Trophoblast cell (in vitro differentiated cells and primary cell): ENCODE data around the gene MYO5B.

Source experiments
- DNase-seq, 2 donors: peaks; one replicate each; pipeline ENCODE4 v3.0.0-alpha.2; 2016
- H2AFZ ChIP-seq: 2 replicates; pipeline ENCODE4 v1.6.1; 2013; ENCODE audit warnings: low read length, moderate library complexity, mild to moderate bottlenecking; ENCODE audit not compliant: insufficient read depth, poor library complexity
- H2AK5ac ChIP-seq: 2 replicates; pipeline ENCODE4 v1.6.1; 2013; ENCODE audit warnings: mild to moderate bottlenecking, low read length
- H2BK120ac ChIP-seq: 2 replicates; pipeline ENCODE4 v1.6.1; 2013; ENCODE audit warnings: low read length, mild to moderate bottlenecking, moderate library complexity; ENCODE audit not compliant: insufficient read depth, poor library complexity
- H2BK12ac ChIP-seq: 2 replicates; pipeline ENCODE4 v1.6.1; 2013; ENCODE audit warnings: mild to moderate bottlenecking, low read length, moderate library complexity
- H2BK5ac ChIP-seq: 2 replicates; pipeline ENCODE4 v1.6.1; 2013; ENCODE audit warnings: low read length, low read depth, moderate library complexity, mild to moderate bottlenecking; ENCODE audit not compliant: poor library complexity
- H3K14ac ChIP-seq: 2 replicates; pipeline ENCODE4 v1.6.1; 2013; ENCODE audit warnings: mild to moderate bottlenecking, low read length
- H3K18ac ChIP-seq: 2 replicates; pipeline ENCODE4 v1.6.1; 2013; ENCODE audit warnings: mild to moderate bottlenecking, low read length
- H3K23ac ChIP-seq: 2 replicates; pipeline ENCODE4 v1.6.1; 2013; ENCODE audit warnings: low read length
- H3K27ac ChIP-seq: 2 replicates; pipeline ENCODE4 v1.5.1; 2013; ENCODE audit warnings: low read depth, mild to moderate bottlenecking, inconsistent platforms, low read length, moderate library complexity
- H3K27me3 ChIP-seq: 2 replicates; pipeline ENCODE4 v1.6.1; 2013; ENCODE audit warnings: inconsistent platforms, mild to moderate bottlenecking, low read length, moderate library complexity; ENCODE audit not compliant: insufficient read depth
- H3K36me3 ChIP-seq, 2 experiments: 1 replicate in 1 of 2; 2 replicates in 1 of 2; pipeline ENCODE4 v1.6.1; 2013; ENCODE audit warnings: low read length in 2 of 2, mild to moderate bottlenecking in 2 of 2, moderate library complexity in 1 of 2; ENCODE audit not compliant: insufficient read depth in 2 of 2, control insufficient read depth in 1 of 2
- H3K4ac ChIP-seq: 2 replicates; pipeline ENCODE4 v1.6.1; 2013; ENCODE audit warnings: low read depth, mild to moderate bottlenecking, low read length, moderate library complexity
- H3K4me1 ChIP-seq, 2 experiments: 1 replicate in 1 of 2; 2 replicates in 1 of 2; pipeline ENCODE4 v1.6.1; 2013; ENCODE audit warnings: low read length in 2 of 2, mild to moderate bottlenecking in 2 of 2, moderate library complexity in 1 of 2; ENCODE audit not compliant: insufficient read depth in 2 of 2, control insufficient read depth in 1 of 2
- H3K4me2 ChIP-seq: 2 replicates; pipeline ENCODE4 v1.6.1; 2013; ENCODE audit warnings: inconsistent platforms, mild to moderate bottlenecking, low read length, moderate library complexity
- H3K4me3 ChIP-seq: 2 replicates; pipeline ENCODE4 v1.5.1; 2013; ENCODE audit warnings: mild to moderate bottlenecking, low read depth, low read length, inconsistent platforms
- H3K79me1 ChIP-seq: one replicate; pipeline ENCODE4 v1.6.1; 2013; ENCODE audit warnings: low read length
- H3K79me2 ChIP-seq: 2 replicates; pipeline ENCODE4 v1.6.1; 2013; ENCODE audit warnings: low read length, mild to moderate bottlenecking; ENCODE audit not compliant: control insufficient read depth, insufficient read depth, poor library complexity
- H3K9ac ChIP-seq: 2 replicates; pipeline ENCODE4 v1.6.1; 2013; ENCODE audit warnings: mild to moderate bottlenecking, low read length
- H3K9me3 ChIP-seq: 2 replicates; pipeline ENCODE4 v1.6.1; 2013; ENCODE audit warnings: low read depth, mild to moderate bottlenecking, control low read depth, inconsistent platforms, low read length; ENCODE audit not compliant: insufficient read depth
- H4K12ac ChIP-seq: 2 replicates; pipeline ENCODE4 v1.6.1; 2013; ENCODE audit warnings: low read depth, mild to moderate bottlenecking, low read length, moderate library complexity
- H4K8ac ChIP-seq: 2 replicates; pipeline ENCODE4 v1.6.1; 2013; ENCODE audit warnings: low read depth, mild to moderate bottlenecking, low read length, moderate library complexity
- H4K91ac ChIP-seq: one replicate; pipeline ENCODE4 v1.6.1; 2013; ENCODE audit warnings: low read depth, mild to moderate bottlenecking, low read length, moderate library complexity
- WGBS: extraction: QIAGEN DNeasy Blood & Tissue Kit; methylation state at CpG from one replicate; pipeline ENCODE4 v1.1.7; 2013; ENCODE audit warnings: missing lambda C conversion rate; ENCODE audit not compliant: insufficient read length, insufficient coverage; ENCODE audit errors: extremely low coverage; 5-methylcytosine and 5-hydroxymethylcytosine counted together

Gene MYO5B

GRCh38 chr18:50207722-50208121 is 12.8 kb upstream of the MYO5B start:
- WGBS, result no CpG with 5 or more reads among the region's 1 CpG
- no peaks in the 10 kb centered on the region for H3K9me3 ChIP-seq
- no peak overlapping the region for H3K4me2 ChIP-seq

GRCh38 chr18:50203801-50204604 is 9.1 kb upstream of the MYO5B start:
- no peak overlapping the region for H2BK5ac ChIP-seq
- H3K18ac ChIP-seq, result no peak overlapping the region
- no peak overlapping the region for H3K4me3 ChIP-seq
- no peaks in the 10 kb centered on the region for H3K4me1 ChIP-seq
- no peak overlapping the region for H2AFZ ChIP-seq
- H4K8ac ChIP-seq, result no peak overlapping the region
- no peak overlapping the region for H3K4ac ChIP-seq
- H3K4me2 ChIP-seq, result peak overlapping the region; percentile 47
- H3K36me3 ChIP-seq, result no peaks in the 10 kb centered on the region
- H3K9ac ChIP-seq, result no peak overlapping the region
- WGBS, result no CpG with 5 or more reads among the region's 24 CpGs
- no peaks in the 10 kb centered on the region for H3K9me3 ChIP-seq
- peak; percentile 19 to 77 for DNase-seq
- H2BK120ac ChIP-seq, result no peak overlapping the region
- no peaks in the 10 kb centered on the region for H3K79me1 ChIP-seq
- H3K79me2 ChIP-seq, result no peaks in the 10 kb centered on the region
- no peak overlapping the region for H4K91ac ChIP-seq
- H2BK12ac ChIP-seq, result no peak overlapping the region
- no peak overlapping the region for H3K14ac ChIP-seq
- no peak overlapping the region for H3K27ac ChIP-seq
- H2AK5ac ChIP-seq, result no peak overlapping the region
- no peak overlapping the region for H4K12ac ChIP-seq
- H3K23ac ChIP-seq, result no peak overlapping the region
- H3K27me3 ChIP-seq, result no peaks in the 10 kb centered on the region

More at GRCh38 chr18:50207722-50208121, 12.8 kb upstream of the MYO5B start:
- Histone ChIP-seq H4K8ac (no peak overlapping the region), H2AFZ (no peak overlapping the region), H4K91ac (no peak overlapping the region), H2AK5ac (no peak overlapping the region), H3K9ac (no peak overlapping the region), H3K36me3 (no peaks in the 10 kb centered on the region), H2BK12ac (no peak overlapping the region), H3K4ac (no peak overlapping the region), H3K79me2 (no peaks in the 10 kb centered on the region), H3K23ac (no peak overlapping the region), H3K27ac (no peak overlapping the region), H3K79me1 (no peaks in the 10 kb centered on the region), H3K4me3 (no peak overlapping the region), H2BK5ac (no peak overlapping the region), H3K4me1 (no peaks in the 10 kb centered on the region), H2BK120ac (no peak overlapping the region), H3K27me3 (no peaks in the 10 kb centered on the region), H3K14ac (no peak overlapping the region), H3K18ac (no peak overlapping the region), H4K12ac (no peak overlapping the region)
- DNase-seq, result no peak

DNA sequence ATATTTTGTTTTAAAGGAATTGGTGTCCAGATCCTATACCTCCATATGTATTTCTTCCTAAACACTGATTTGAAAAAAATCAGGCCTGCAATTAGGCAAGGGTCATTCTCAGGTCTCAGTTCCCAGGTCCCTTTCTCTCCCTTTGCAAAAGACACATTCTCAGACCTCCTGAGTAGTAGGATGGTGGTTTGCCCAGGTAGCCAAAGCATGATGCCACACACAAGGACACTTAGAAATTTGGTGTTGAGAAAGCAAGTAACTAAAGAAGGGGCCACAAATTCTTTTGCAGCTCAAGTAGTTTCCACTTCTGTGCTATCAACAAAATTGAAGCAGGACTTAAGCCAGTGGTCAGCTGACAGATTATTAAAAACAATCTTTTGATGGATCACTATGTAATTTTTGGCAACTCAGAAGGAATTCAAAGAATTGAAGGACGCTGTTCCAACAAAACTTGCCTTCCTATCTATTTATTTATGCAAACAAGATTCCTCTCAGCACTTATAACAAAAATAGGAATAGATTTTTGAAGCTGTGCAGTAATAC is 6.6 kb upstream of the MYO5B start:
- Histone ChIP-seq H3K9me3 (no peaks in the 10 kb centered on the region), H3K18ac (no peak overlapping the region), H2AK5ac (no peak overlapping the region), H3K4ac (no peak overlapping the region), H3K79me1 (no peaks in the 10 kb centered on the region), H2BK5ac (no peak overlapping the region), H3K27ac (no peak overlapping the region), H3K79me2 (no peaks in the 10 kb centered on the region), H3K4me3 (no peak overlapping the region), H4K12ac (no peak overlapping the region), H3K4me1 (no peaks in the 10 kb centered on the region), H4K8ac (no peak overlapping the region), H2AFZ (no peak overlapping the region), H2BK12ac (no peak overlapping the region), H3K14ac (no peak overlapping the region), H4K91ac (no peak overlapping the region), H2BK120ac (no peak overlapping the region), H3K36me3 (no peaks in the 10 kb centered on the region), H3K27me3 (no peaks in the 10 kb centered on the region), H3K4me2 (no peak overlapping the region), H3K9ac (no peak overlapping the region), H3K23ac (no peak overlapping the region)
- DNase-seq, result no peak
- no CpG with 5 or more reads among the region's 1 CpG for WGBS

GRCh38 chr18:50199921-50200320 is 5.0 kb upstream of the MYO5B start:
- Histone ChIP-seq H3K36me3 (no peaks in the 10 kb centered on the region), H4K91ac (no peak overlapping the region), H3K14ac (no peak overlapping the region), H2AFZ (no peak overlapping the region), H3K27ac (no peak overlapping the region), H3K27me3 (no peaks in the 10 kb centered on the region), H3K18ac (no peak overlapping the region), H3K4ac (no peak overlapping the region), H3K9me3 (no peaks in the 10 kb centered on the region), H4K8ac (no peak overlapping the region), H2AK5ac (no peak overlapping the region), H3K79me1 (peaks cover under 1% of the 10 kb centered on the region), H3K23ac (no peak overlapping the region), H2BK12ac (no peak overlapping the region), H3K4me1 (no peaks in the 10 kb centered on the region), H3K4me3 (no peak overlapping the region), H3K9ac (no peak overlapping the region), H2BK5ac (no peak overlapping the region), H3K4me2 (no peak overlapping the region), H3K79me2 (peaks cover under 1% of the 10 kb centered on the region), H2BK120ac (no peak overlapping the region), H4K12ac (no peak overlapping the region)
- no peak for DNase-seq
- no CpG with 5 or more reads among the region's 1 CpG for WGBS
